DMS153 treated with DMSO at 0.1 percent for 48 hours (cell line): ENCODE data around the gene YY1.

Experiments used
- DNase-seq: peaks from one replicate; lab custom pipeline; 2025; ENCODE audit not compliant: unreplicated experiment; lab: John Stamatoyannopoulos, UW

The YY1 gene

GRCh38 chr14:100332071-100332639 is 93.2 kb downstream of the YY1 start:
- DNase-seq, result no peak
